Neural cell (in vitro differentiated cells): ENCODE measurements around the gene CHTF18.

Source experiments
- CTCF ChIP-seq: fragments of 450-650 bp; IDR thresholded peaks from 2 replicates; pipeline ENCODE4 v1.5.1; 2014; ENCODE audit warnings: antibody characterized with exemption, mild to moderate bottlenecking, moderate library complexity; ENCODE audit not compliant: poor library complexity, severe bottlenecking
- EP300 ChIP-seq: fragments of 450-650 bp; conservative IDR thresholded peaks from 2 replicates; pipeline ENCODE4 v1.6.1; 2014; ENCODE audit warnings: antibody characterized with exemption, mild to moderate bottlenecking, moderate library complexity; ENCODE audit not compliant: poor library complexity, severe bottlenecking

- TF ChIP-seq CTCF = no peak
- no peak for TF ChIP-seq EP300
These were observed 30.2 kb downstream of the CHTF18 start for GRCh38 chr16:818592-818991.
